ENCODE results near the gene DPY19L2.
"Not testable (repeated sequence)": the region's sequence is repeated elsewhere in the genome, so short reads cannot be mapped to it uniquely, and the experiment has no call there.

DNA sequence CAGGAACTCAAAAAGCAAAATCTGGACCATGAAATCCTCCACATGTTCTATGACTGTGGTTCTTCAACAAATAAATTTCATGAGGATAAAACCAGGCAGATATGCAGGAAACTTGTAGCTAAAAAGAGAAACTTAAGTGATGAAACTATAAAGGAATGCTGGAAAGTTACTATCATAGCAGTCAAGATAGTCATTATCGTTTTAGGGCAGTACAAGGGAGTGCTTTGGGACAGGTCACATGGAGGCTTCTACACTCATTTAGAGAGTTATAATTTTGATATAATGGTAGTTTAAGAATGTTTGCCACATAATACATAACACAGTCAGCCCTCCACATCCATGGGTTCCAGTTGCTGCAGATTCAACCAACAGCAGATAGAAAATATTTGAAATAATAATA lies 52.7 kb downstream of the DPY19L2 start:
- TF ChIP-seq, protein P1, sequence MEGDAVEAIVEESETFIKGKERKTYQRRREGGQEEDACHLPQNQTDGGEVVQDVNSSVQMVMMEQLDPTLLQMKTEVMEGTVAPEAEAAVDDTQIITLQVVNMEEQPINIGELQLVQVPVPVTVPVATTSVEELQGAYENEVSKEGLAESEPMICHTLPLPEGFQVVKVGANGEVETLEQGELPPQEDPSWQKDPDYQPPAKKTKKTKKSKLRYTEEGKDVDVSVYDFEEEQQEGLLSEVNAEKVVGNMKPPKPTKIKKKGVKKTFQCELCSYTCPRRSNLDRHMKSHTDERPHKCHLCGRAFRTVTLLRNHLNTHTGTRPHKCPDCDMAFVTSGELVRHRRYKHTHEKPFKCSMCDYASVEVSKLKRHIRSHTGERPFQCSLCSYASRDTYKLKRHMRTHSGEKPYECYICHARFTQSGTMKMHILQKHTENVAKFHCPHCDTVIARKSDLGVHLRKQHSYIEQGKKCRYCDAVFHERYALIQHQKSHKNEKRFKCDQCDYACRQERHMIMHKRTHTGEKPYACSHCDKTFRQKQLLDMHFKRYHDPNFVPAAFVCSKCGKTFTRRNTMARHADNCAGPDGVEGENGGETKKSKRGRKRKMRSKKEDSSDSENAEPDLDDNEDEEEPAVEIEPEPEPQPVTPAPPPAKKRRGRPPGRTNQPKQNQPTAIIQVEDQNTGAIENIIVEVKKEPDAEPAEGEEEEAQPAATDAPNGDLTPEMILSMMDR (IDR thresholded peaks at IDR 0.05; ENCODE audit: low read length) = not testable (repeated sequence)
- TF ChIP-seq EZH2 (IDR thresholded peaks at IDR 0.05; ENCODE audit: borderline replicate concordance, low read length) = not testable (repeated sequence)

Data from OCI-LY1 (cell line).